ENCODE data around the gene KNCN. TPM values are rescaled to one million over a fixed set of nuclear protein-coding genes. Genes with fewer than 3 reads are reported as not detected.

Gene KNCN
- total and polyA plus RNA-seq, 8 donors = not detected

GRCh38 chr1:46555826-46556619 lies 4.6 kb upstream of the KNCN start:
- ATAC-seq (peak in 1 of 4 donors; percentile 27), FAIRE-seq (no peak), DNase-seq (peak in 1 of 6 donors; percentile 54)
- H3K36me3 ChIP-seq = peaks cover 0 to 31% (median 18%) of the 10 kb centered on the region in 3 donors
- 63 to 69% methylated on average over 7 of the region's 7 CpGs for WGBS, 2 donors
- H3K9me3 ChIP-seq = no peaks in the 10 kb centered on the region
- H3K4me3 ChIP-seq = no peak overlapping the region
- no peaks in the 10 kb centered on the region for H3K27me3 ChIP-seq
- H3K27ac ChIP-seq = no peak overlapping the region
- TF ChIP-seq CTCF (IDR thresholded peaks at IDR 0.05) = no peak
- intact Hi-C loops (cut with DNase I) = no loop called here
- H3K4me1 ChIP-seq = no peaks in the 10 kb centered on the region

GRCh38 chr1:46554597-46555381 lies 3.3 kb upstream of the KNCN start:
- WGBS, 2 donors = 77 to 78% methylated on average over 11 to 12 of the region's 12 CpGs
- intact Hi-C loops (cut with DNase I) = no loop called here

GRCh38 chr1:46554236-46554596 lies 2.8 kb upstream of the KNCN start:
- FAIRE-seq = no peak
- intact Hi-C loops (cut with DNase I) = no loop called here

More at GRCh38 chr1:46554597-46555381, 3.3 kb upstream of the KNCN start:
- no peak overlapping the region for H3K4me3 ChIP-seq
- DNase-seq (peak in 2 of 6 donors; percentile 50 to 55), ATAC-seq (no peak), FAIRE-seq (no peak)
- no peaks in the 10 kb centered on the region for H3K9me3 ChIP-seq
- no peak overlapping the region for H3K27ac ChIP-seq
- TF ChIP-seq CTCF (IDR thresholded peaks at IDR 0.05) = no peak
- H3K4me1 ChIP-seq = no peaks in the 10 kb centered on the region
- H3K27me3 ChIP-seq = no peaks in the 10 kb centered on the region
- H3K36me3 ChIP-seq = peaks cover 0 to 19% (median 6%) of the 10 kb centered on the region in 3 donors

GRCh38 chr1:46553506-46553905 lies 2.1 kb upstream of the KNCN start:
- no peak overlapping the region for H3K27ac ChIP-seq
- FAIRE-seq (no peak), ATAC-seq (no peak), DNase-seq (peak in 1 of 6 donors; percentile 18)
- H3K4me3 ChIP-seq = no peak overlapping the region
- no peaks in the 10 kb centered on the region for H3K27me3 ChIP-seq
- TF ChIP-seq CTCF (IDR thresholded peaks at IDR 0.05) = no peak
- 79 to 95% methylated on average over 3 of the region's 3 CpGs for WGBS, 2 donors
- intact Hi-C loops (cut with DNase I) = no loop called here
- H3K36me3 ChIP-seq = peaks cover 0 to 8% (median 0%) of the 10 kb centered on the region in 3 donors
- no peaks in the 10 kb centered on the region for H3K9me3 ChIP-seq
- H3K4me1 ChIP-seq = no peaks in the 10 kb centered on the region

More at GRCh38 chr1:46554236-46554596, 2.8 kb upstream of the KNCN start:
- Histone ChIP-seq H3K4me1 (no peaks in the 10 kb centered on the region), H3K36me3 (peaks cover 0 to 13% (median 2%) of the 10 kb centered on the region in 3 donors), H3K9me3 (no peaks in the 10 kb centered on the region), H3K27ac (no peak overlapping the region), H3K4me3 (no peak overlapping the region), H3K27me3 (no peaks in the 10 kb centered on the region)
- TF ChIP-seq CTCF (IDR thresholded peaks at IDR 0.05) = no peak
- ATAC-seq = no peak
- 85% methylated on average over 6 of the region's 6 CpGs for WGBS, 2 donors
- peak in 2 of 6 donors; percentile 32 to 48 for DNase-seq

Measured in pancreas (tissue), 10 donors.